Activated CD4-positive, CD25-positive, alpha-beta regulatory T cell treated with anti-CD3 and anti-CD28 coated beads, Interleukin-2, amount 50 U/mL, for 16 hours (primary cell): ENCODE measurements around the gene CRACDL.
"Not testable (repeated sequence)": the region's sequence is repeated elsewhere in the genome, so short reads cannot be mapped to it uniquely, and the experiment has no call there.

Experiments used
- DNase-seq: peaks from one replicate; pipeline ENCODE4 v3.0.0-alpha.2; 2020; ENCODE audit warnings: low read depth, low spot score

CRACDL gene

GRCh38 chr2:98776136-98776535 lies 159.9 kb downstream of the CRACDL start:
- DNase-seq, result no peak

- no peak for DNase-seq
Observed at GRCh38 chr2:98775146-98775986, 160.7 kb downstream of the CRACDL start.

- no peak for DNase-seq
Observed at GRCh38 chr2:98773907-98774306, 162.1 kb downstream of the CRACDL start.

GRCh38 chr2:98773169-98773568 lies 162.9 kb downstream of the CRACDL start:
- DNase-seq, result no peak

- DNase-seq, result no peak
Observed at GRCh38 chr2:98772536-98772935, 163.5 kb downstream of the CRACDL start.

GRCh38 chr2:98771721-98772524 lies 164.1 kb downstream of the CRACDL start:
- DNase-seq, result peak; percentile 29

- DNase-seq, result no peak
Observed at GRCh38 chr2:98771264-98771663, 164.8 kb downstream of the CRACDL start.

GRCh38 chr2:98769784-98770183 lies 166.2 kb downstream of the CRACDL start:
- DNase-seq, result no peak

GRCh38 chr2:98769114-98769476 lies 166.9 kb downstream of the CRACDL start:
- DNase-seq, result no peak

GRCh38 chr2:98768384-98769113 lies 167.5 kb downstream of the CRACDL start:
- DNase-seq, result no peak

GRCh38 chr2:98764499-98764898 lies 171.5 kb downstream of the CRACDL start:
- no peak for DNase-seq

GRCh38 chr2:98763209-98763951 lies 172.6 kb downstream of the CRACDL start:
- DNase-seq, result no peak

- DNase-seq, result no peak
Observed at GRCh38 chr2:98761909-98762308, 174.1 kb downstream of the CRACDL start.

- no peak for DNase-seq
Observed at GRCh38 chr2:98761267-98761781, 174.7 kb downstream of the CRACDL start.

GRCh38 chr2:98759827-98760625 lies 176.0 kb downstream of the CRACDL start:
- no peak for DNase-seq

- no peak for DNase-seq
Observed at GRCh38 chr2:98759338-98759737, 176.7 kb downstream of the CRACDL start.

GRCh38 chr2:98757904-98758421 lies 178.1 kb downstream of the CRACDL start:
- DNase-seq, result no peak

- no peak for DNase-seq
Observed at GRCh38 chr2:98753801-98754200, 182.2 kb downstream of the CRACDL start.

- not testable (repeated sequence) for DNase-seq
Observed at GRCh38 chr2:98752711-98753110, 183.3 kb downstream of the CRACDL start.

- DNase-seq, result no peak
Observed at GRCh38 chr2:98751748-98752147, 184.3 kb downstream of the CRACDL start.
